GM12892 (cell line): Measurements from ENCODE around the gene POU6F2.

Experiments used
- POLR2A ChIP-seq: IDR thresholded peaks from 2 replicates; pipeline ENCODE4 v1.6.1; 2011; ENCODE audit warnings: low read depth, low read length, control low read depth
- POLR2AphosphoS5 ChIP-seq: IDR thresholded peaks from 2 replicates; pipeline ENCODE4 v1.6.1; 2011; ENCODE audit warnings: low read depth, low read length, control low read depth

DNA sequence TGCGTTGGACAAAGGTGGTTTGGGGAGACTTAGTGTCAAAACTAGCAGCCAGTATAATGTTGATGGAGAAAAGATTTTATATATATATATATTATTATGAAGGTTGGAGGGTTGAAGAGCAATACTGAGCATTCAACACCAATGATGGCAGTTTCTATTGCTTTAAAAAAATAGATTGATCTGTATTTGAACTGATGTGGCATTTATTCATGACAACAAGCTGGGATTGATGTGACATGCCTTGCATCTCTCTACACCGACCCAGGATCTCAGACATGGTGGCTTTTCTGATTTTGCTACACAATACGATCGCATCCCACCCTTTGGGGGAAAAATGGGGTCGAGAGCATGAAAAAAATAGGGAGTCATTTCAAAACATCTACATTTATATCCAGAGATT is 175.4 kb downstream of the POU6F2 start:
- TF ChIP-seq POLR2A (no peak), POLR2AphosphoS5 (no peak)
